Liver (tissue), 9 donors: Measurements from ENCODE around the gene TRIM25. TPM values are rescaled to one million over a fixed set of nuclear protein-coding genes. Genes with fewer than 3 reads are reported as not detected.

Experiments
- DNase-seq: peaks from one replicate; pipeline ENCODE4 v3.0.0-alpha.2; 2017; ENCODE audit warnings: low spot score
- H3K27ac ChIP-seq, 2 donors: one replicate each; pipeline ENCODE4 v1.7.0; 2013; ENCODE audit warnings: inconsistent platforms in 2 of 2, low read length in 2 of 2, control low read depth in 1 of 2, low read depth in 1 of 2, mild to moderate bottlenecking in 1 of 2
- H3K27me3 ChIP-seq, 4 donors: one replicate each; pipeline versions ENCODE4 v1.6.1 to v1.7.0; 2013; ENCODE audit warnings: low read length in 3 of 4, inconsistent platforms in 1 of 4, mild to moderate bottlenecking in 1 of 4, moderate library complexity in 1 of 4; ENCODE audit not compliant: control insufficient read depth in 4 of 4, insufficient read depth in 4 of 4
- H3K36me3 ChIP-seq, 4 donors: one replicate each; pipeline versions ENCODE4 v1.6.1 to v1.7.0; 2013; ENCODE audit warnings: low read length in 3 of 4, mild to moderate bottlenecking in 3 of 4, low read depth in 1 of 4, moderate library complexity in 1 of 4; ENCODE audit not compliant: control insufficient read depth in 4 of 4, insufficient read depth in 3 of 4
- H3K4me1 ChIP-seq, 4 donors: one replicate each; pipeline versions ENCODE4 v1.6.1 to v1.7.0; 2013; ENCODE audit warnings: low read length in 3 of 4, mild to moderate bottlenecking in 3 of 4, moderate library complexity in 1 of 4; ENCODE audit not compliant: control insufficient read depth in 4 of 4, insufficient read depth in 4 of 4
- H3K4me3 ChIP-seq, 3 donors: one replicate each; pipeline versions ENCODE4 v1.6.1 to v1.7.0; 2013; ENCODE audit warnings: low read length in 3 of 3, control low read depth in 1 of 3, low read depth in 1 of 3, mild to moderate bottlenecking in 1 of 3
- H3K9ac ChIP-seq, 2 donors: one replicate each; pipeline ENCODE4 v1.7.0; 2013; ENCODE audit warnings: low read length in 2 of 2, mild to moderate bottlenecking in 2 of 2, moderate library complexity in 2 of 2, control low read depth in 1 of 2, low read depth in 1 of 2
- H3K9me3 ChIP-seq, 4 donors: one replicate each; pipeline versions ENCODE4 v1.6.1 to v1.7.0; 2013; ENCODE audit warnings: low read length in 3 of 4; ENCODE audit not compliant: control insufficient read depth in 4 of 4
- ATF3 ChIP-seq: IDR thresholded peaks from 2 replicates; pipeline ENCODE4 v1.6.1; 2016; ENCODE audit warnings: antibody characterized with exemption
- EGR1 ChIP-seq, 2 donors: IDR thresholded peaks; 2 replicates each; pipeline ENCODE4 v1.6.1; 2016 to 2018; ENCODE audit warnings: antibody characterized with exemption in 2 of 2, low read depth in 2 of 2
- FOXA1 ChIP-seq: IDR thresholded peaks from 2 replicates; pipeline ENCODE4 v1.6.1; 2016; ENCODE audit warnings: antibody characterized with exemption
- FOXA2 ChIP-seq: IDR thresholded peaks from 2 replicates; pipeline ENCODE4 v1.6.1; 2016; ENCODE audit warnings: antibody characterized with exemption
- GABPA ChIP-seq, 2 donors: IDR thresholded peaks in 1 of 2; conservative IDR thresholded peaks in 1 of 2; 2 replicates each; pipeline ENCODE4 v1.6.1; 2016; ENCODE audit warnings: antibody characterized with exemption in 2 of 2, mild to moderate bottlenecking in 1 of 2, moderate library complexity in 1 of 2
- HNF4A ChIP-seq, 2 donors: conservative IDR thresholded peaks; 2 replicates each; pipeline ENCODE4 v1.6.1; 2016; ENCODE audit warnings: antibody characterized with exemption in 2 of 2, mild to moderate bottlenecking in 2 of 2
- HNF4G ChIP-seq: IDR thresholded peaks from 2 replicates; pipeline ENCODE4 v1.6.1; 2016; ENCODE audit warnings: antibody characterized with exemption
- JUND ChIP-seq, 2 donors: IDR thresholded peaks; 2 replicates each; pipeline ENCODE4 v1.6.1; 2016; ENCODE audit warnings: antibody characterized with exemption in 2 of 2
- MAX ChIP-seq: IDR thresholded peaks from 2 replicates; pipeline ENCODE4 v1.6.1; 2016; ENCODE audit warnings: antibody characterized with exemption
- NR2F2 ChIP-seq: IDR thresholded peaks from 2 replicates; pipeline ENCODE4 v1.6.1; 2016; ENCODE audit warnings: antibody characterized with exemption
- RAD21 ChIP-seq, 2 donors: IDR thresholded peaks; 2 replicates each; pipeline ENCODE4 v1.6.1; 2016; ENCODE audit warnings: antibody characterized with exemption in 2 of 2, mild to moderate bottlenecking in 2 of 2
- REST ChIP-seq: IDR thresholded peaks from 2 replicates; pipeline ENCODE4 v1.6.1; 2016; ENCODE audit warnings: antibody characterized with exemption, mild to moderate bottlenecking
- RXRA ChIP-seq, 2 donors: IDR thresholded peaks; 2 replicates each; pipeline ENCODE4 v1.6.1; 2017 to 2018; ENCODE audit warnings: antibody characterized with exemption in 2 of 2, mild to moderate bottlenecking in 1 of 2
- SP1 ChIP-seq: IDR thresholded peaks from 2 replicates; pipeline ENCODE4 v1.6.1; 2018; ENCODE audit warnings: antibody characterized with exemption, mild to moderate bottlenecking
- TAF1 ChIP-seq: conservative IDR thresholded peaks from 2 replicates; pipeline ENCODE4 v1.6.1; 2016; ENCODE audit warnings: antibody characterized with exemption, mild to moderate bottlenecking
- YY1 ChIP-seq: IDR thresholded peaks from 2 replicates; pipeline ENCODE4 v1.6.1; 2016; ENCODE audit warnings: antibody characterized with exemption, mild to moderate bottlenecking
- ZBTB33 ChIP-seq: IDR thresholded peaks from 2 replicates; pipeline ENCODE4 v1.6.1; 2016; ENCODE audit warnings: antibody characterized with exemption
- WGBS: extraction: QIAGEN DNeasy Blood & Tissue Kit; methylation state at CpG from one replicate; pipeline ENCODE4 v1.1.7; 2013; 5-methylcytosine and 5-hydroxymethylcytosine counted together
- polyA plus RNA-seq, 2 donors: library from polyadenylated mRNA; stranded (reverse) in 1 of 2; unstranded in 1 of 2; fragments of 200-250 nt in 1 of 2; fragments of >200 nt in 1 of 2; fragmentation: Nextera tagmentation in 1 of 2; extraction: Ambion mirVana in 1 of 2; gene quantifications; one replicate each; pipeline versions ENCODE4 v1.2.1 to v1.2.3, GENCODE V29; 2013 to 2015
- total RNA-seq, 2 donors: library from RNA; depleted of rRNA; stranded (reverse); fragments of >200 nt; gene quantifications; one replicate each; pipeline ENCODE4 v1.2.3, GENCODE V29; 2014
- donor health status: healthy.
- donor health status: healthy.
- donor health status: healthy.
- donor health status: healthy.
- donor health status: healthy.

Gene TRIM25
- total and polyA plus RNA-seq, 4 donors, result 10.8 to 64.5 (median 15.6) TPM

- H3K9ac ChIP-seq, result no peak overlapping the region
- TF ChIP-seq HNF4G (no peak), SP1 (no peak), JUND (IDR thresholded peaks at IDR 0.05) (no peak), ATF3 (no peak), GABPA (IDR thresholded peaks at IDR 0.05 in 1 of 2, conservative IDR thresholded peaks at IDR 0.05 in 1 of 2) (no peak), NR2F2 (no peak), TAF1 (no peak), YY1 (no peak), RXRA (IDR thresholded peaks at IDR 0.05) (no peak), RAD21 (IDR thresholded peaks at IDR 0.05) (no peak), ZBTB33 (no peak), FOXA2 (no peak), REST (no peak), MAX (no peak), FOXA1 (no peak), EGR1 (IDR thresholded peaks at IDR 0.05; ENCODE audit: low read depth in 2 of 2) (no peak), HNF4A (conservative IDR thresholded peaks at IDR 0.05) (no peak)
- no peak overlapping the region for H3K4me3 ChIP-seq
- H3K27ac ChIP-seq, result no peak overlapping the region
- H3K9me3 ChIP-seq, result no peaks in the 10 kb centered on the region
- no peaks in the 10 kb centered on the region for H3K4me1 ChIP-seq
- 96% methylated on average over 8 of the region's 8 CpGs for whole genome bisulfite sequencing
- no peaks in the 10 kb centered on the region for H3K27me3 ChIP-seq
- H3K36me3 ChIP-seq, result peaks cover 0 to 16% (median 6%) of the 10 kb centered on the region in 4 donors
- DNase-seq, result no peak
Measured at GRCh38 chr17:56933151-56933745, 19.4 kb upstream of the TRIM25 start.

- Histone ChIP-seq H3K9ac (no peak overlapping the region), H3K27ac (no peak overlapping the region), H3K9me3 (no peaks in the 10 kb centered on the region), H3K4me1 (peaks cover 0 to 6% (median 5%) of the 10 kb centered on the region in 4 donors), H3K27me3 (no peaks in the 10 kb centered on the region), H3K4me3 (no peak overlapping the region), H3K36me3 (peaks cover 0 to 13% (median 2%) of the 10 kb centered on the region in 4 donors)
- no peak for DNase-seq
- WGBS, result 95% methylated on average over 2 of the region's 2 CpGs
- TF ChIP-seq ZBTB33 (no peak), MAX (no peak), HNF4G (no peak), GABPA (IDR thresholded peaks at IDR 0.05 in 1 of 2, conservative IDR thresholded peaks at IDR 0.05 in 1 of 2) (no peak), SP1 (no peak), REST (no peak), RAD21 (IDR thresholded peaks at IDR 0.05) (no peak), HNF4A (conservative IDR thresholded peaks at IDR 0.05) (no peak), TAF1 (no peak)
Measured at GRCh38 chr17:56930739-56931337, 17.0 kb upstream of the TRIM25 start.
